GM10248 (cell line): ENCODE measurements around the gene NUCB1.
A peak's percentile ranks its signal among the peaks of the same experiment; 100 is the strongest.

Experiments used
- CTCF ChIA-PET: fragments of 300-600 bp; sonication (Branson Sonifier 250); formaldehyde crosslinking; extraction: SDS; loops from one replicate; lab custom pipeline; 2021; ENCODE audit warnings: antibody characterized with exemption; lab: Yijun Ruan, JAX
- POLR2A ChIA-PET: fragments of 350-650 bp; sonication (Branson Sonifier 250); formaldehyde crosslinking; extraction: SDS; loops from one replicate; lab custom pipeline; 2020; ENCODE audit warnings: antibody characterized with exemption; lab: Yijun Ruan, JAX
- DNase-seq: peaks from one replicate; pipeline ENCODE4 v3.0.0; 2012; ENCODE audit errors: extremely low spot score
- CTCF ChIP-seq: IDR thresholded peaks from 2 replicates; pipeline ENCODE4 v1.5.1; 2012; ENCODE audit warnings: mild to moderate bottlenecking, low read depth; ENCODE audit errors: extremely low read depth, missing control alignments, control extremely low read depth

The NUCB1 gene

DNA sequence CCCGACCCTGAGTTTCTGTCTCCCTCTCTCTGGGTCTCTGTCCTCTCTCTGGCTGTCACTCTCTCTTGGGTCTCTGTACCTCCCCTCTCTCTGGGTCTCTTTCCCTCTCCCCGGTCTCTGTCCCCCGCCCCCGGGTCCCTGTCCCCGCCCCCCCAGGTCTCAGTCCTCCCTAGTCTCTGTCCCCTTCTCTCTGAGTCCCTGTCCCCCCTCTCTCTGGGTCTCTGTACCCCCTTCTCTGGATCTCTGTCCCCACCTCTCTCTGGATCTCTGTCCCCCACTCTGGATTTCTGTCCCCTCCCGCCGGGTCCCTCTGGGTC is 62.7 kb downstream of the NUCB1 start:
- no peak for DNase-seq
- POLR2A ChIA-PET: interaction anchor here (0.6 to 1.4 kb wide), 8 partner anchors 8 to 159 kb away, joined by 3 to 12 read pairs (median 4); partner anchors contain the start of genes NUCB1 and PPP1R15A
- CTCF ChIA-PET: interaction anchor here (1.1 to 1.5 kb wide), 2 partner anchors 8 to 31 kb away, joined by 3 to 5 read pairs; partner anchors contain the start of genes GYS1 and RUVBL2
- TF ChIP-seq CTCF: no peak

- no peak for TF ChIP-seq CTCF
- ChIA-PET CTCF (interaction anchor here (1.0 to 2.2 kb wide), 5 partner anchors 10 to 168 kb away, joined by 3 to 7 read pairs (median 5); partner anchors contain the start of genes GYS1, NUCB1 and RUVBL2), POLR2A (interaction anchor here (0.7 to 1.5 kb wide), 9 partner anchors 9 to 90 kb away, joined by 3 to 20 read pairs (median 3); partner anchors contain the start of genes GYS1 and PPP1R15A)
- peak; percentile 84 for DNase-seq
Measured at GRCh38 chr19:48963371-48964204, 63.5 kb downstream of the NUCB1 start.

DNA sequence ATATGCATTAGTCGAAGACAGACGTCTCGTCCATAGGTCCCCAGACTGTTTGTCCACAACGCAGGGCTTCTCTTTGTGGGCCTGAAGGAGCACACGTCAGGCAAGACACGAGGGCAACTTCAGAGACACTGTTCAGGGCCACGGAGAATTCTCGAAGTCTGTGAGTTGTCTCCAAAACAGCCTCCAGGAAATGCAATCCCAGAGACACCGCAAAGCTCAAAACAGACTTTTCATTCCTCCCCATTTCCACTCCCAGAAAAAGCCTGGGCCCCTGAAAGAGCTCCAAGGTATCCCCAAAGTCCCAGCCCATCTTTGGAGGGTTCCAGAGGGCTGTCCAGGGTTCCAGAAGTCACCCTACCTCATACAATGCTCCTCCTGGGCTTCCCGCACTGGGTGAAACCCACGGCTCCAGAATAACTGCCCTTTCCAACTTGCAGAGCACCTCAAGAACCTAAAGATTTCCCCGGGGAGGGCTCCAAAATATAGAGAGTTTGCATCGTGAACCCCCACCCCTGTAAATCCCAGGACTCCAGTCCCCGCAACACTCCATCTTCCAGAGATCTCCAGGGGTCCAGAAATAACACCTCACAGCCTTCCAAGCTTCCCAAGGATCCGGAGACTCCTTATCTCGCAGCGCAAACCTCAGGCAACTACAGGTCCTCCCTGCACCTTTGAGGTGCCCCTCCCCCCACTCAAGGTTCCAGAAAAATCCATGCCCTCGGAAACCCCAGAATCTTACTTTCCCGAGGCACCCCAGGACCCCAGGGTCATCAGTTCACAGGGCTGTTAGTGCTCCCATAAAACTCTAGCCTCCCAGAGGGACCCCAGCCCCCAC is 64.3 kb downstream of the NUCB1 start:
- TF ChIP-seq CTCF: no peak
- no peak for DNase-seq
- ChIA-PET POLR2A (interaction anchor here (0.7 to 3.8 kb wide), 19 partner anchors 10 to 171 kb away, joined by 3 to 67 read pairs (median 5); partner anchors contain the start of genes BAX, GYS1, NUCB1 and PPP1R15A), CTCF (interaction anchor here (1.0 to 2.2 kb wide), 5 partner anchors 11 to 169 kb away, joined by 3 to 7 read pairs (median 5); partner anchors contain the start of genes GYS1, NUCB1 and RUVBL2)

- ChIA-PET CTCF (interaction anchor here (1.1 to 3.1 kb wide), 3 partner anchors 12 to 28 kb away, joined by 3 to 27 read pairs (median 7); partner anchors contain the start of genes GYS1 and RUVBL2), POLR2A (interaction anchor here (0.8 to 3.8 kb wide), 12 partner anchors 11 to 172 kb away, joined by 3 to 67 read pairs (median 10); partner anchors contain the start of genes BAX, GYS1, NUCB1 and PPP1R15A)
- DNase-seq: peak; percentile 97
- TF ChIP-seq CTCF: no peak
Measured at GRCh38 chr19:48965040-48965805, 65.1 kb downstream of the NUCB1 start, which contains the start of gene FTL. FTL (plus strand) TSS chr19:48965309; CDS start chr19:48965508, 199 bp downstream.

DNA sequence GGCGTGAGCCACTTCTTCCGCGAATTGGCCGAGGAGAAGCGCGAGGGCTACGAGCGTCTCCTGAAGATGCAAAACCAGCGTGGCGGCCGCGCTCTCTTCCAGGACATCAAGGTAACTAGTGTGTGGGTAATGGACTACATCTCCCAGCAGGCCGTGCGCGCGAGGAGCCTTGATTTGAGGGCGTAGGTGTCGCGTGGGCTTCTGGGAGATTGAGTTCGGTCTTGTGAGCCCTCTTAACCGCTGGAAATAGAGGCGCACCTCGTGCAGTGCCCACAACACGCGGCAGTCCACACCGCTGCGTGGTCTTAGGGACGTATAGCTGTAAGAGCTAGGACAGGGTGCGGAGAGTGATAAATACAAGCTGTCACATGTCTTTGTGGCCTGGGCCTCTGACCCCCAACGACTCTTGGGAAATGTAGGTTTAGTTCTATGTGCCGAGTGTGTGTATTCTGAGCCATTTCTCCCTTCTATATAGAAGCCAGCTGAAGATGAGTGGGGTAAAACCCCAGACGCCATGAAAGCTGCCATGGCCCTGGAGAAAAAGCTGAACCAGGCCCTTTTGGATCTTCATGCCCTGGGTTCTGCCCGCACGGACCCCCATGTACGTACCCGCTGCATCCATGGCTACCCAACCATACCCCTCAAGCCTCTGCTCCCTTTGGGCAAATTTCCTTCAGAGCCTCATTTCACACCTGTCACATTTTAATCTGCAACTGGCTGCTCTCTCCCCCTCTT is 65.9 kb downstream of the NUCB1 start:
- POLR2A ChIA-PET: interaction anchor here (0.8 to 3.8 kb wide), 15 partner anchors 10 to 493 kb away, joined by 3 to 67 read pairs (median 9); partner anchors contain the start of genes BAX, GYS1, NUCB1 and PPP1R15A

More for the DNA sequence above, 65.9 kb downstream of the NUCB1 start:
- TF ChIP-seq CTCF: no peak
- DNase-seq: peak; percentile 73
- CTCF ChIA-PET: interaction anchor here (1.1 to 3.1 kb wide), 6 partner anchors 12 to 178 kb away, joined by 3 to 27 read pairs (median 4); partner anchors contain the start of genes GYS1, HSD17B14 and RUVBL2
